MM.1S (cell line): ENCODE results near the gene NLGN1.

Experiments
- CTCF ChIP-seq: fragments of 300-600 bp; sonication (generic); IDR thresholded peaks from 2 replicates; pipeline ENCODE4 v1.5.1; 2016; ENCODE audit warnings: antibody characterized with exemption, low read length, mixed read lengths
- EZH2phosphoT487 ChIP-seq: fragments of 300-600 bp; sonication (generic); IDR thresholded peaks from 2 replicates; pipeline ENCODE4 v1.6.1; 2018; ENCODE audit warnings: antibody characterized with exemption, low read length

GRCh38 chr3:173958805-173959204 lies 561.3 kb downstream of the NLGN1 start:
- TF ChIP-seq CTCF (no peak), EZH2phosphoT487 (no peak)
